ENCODE measurements around the gene LONRF2. TPM values are rescaled to one million over a fixed set of nuclear protein-coding genes. Genes with fewer than 3 reads are reported as not detected.
A peak's percentile ranks its signal among the peaks of the same experiment; 100 is the strongest.

Gene LONRF2
- total and polyA plus RNA-seq, 2 donors from 2014 or later, result 1.1 to 6.3 TPM

- H3K9me3 ChIP-seq (ENCODE audit: control insufficient read depth in 2 of 3, insufficient read depth in 1 of 3, low read length in 3 of 3), result no peaks in the 10 kb centered on the region
- H3K27ac ChIP-seq (ENCODE audit: low read depth in 2 of 2, low read length in 2 of 2), result no peak overlapping the region
- TF ChIP-seq, protein P1, sequence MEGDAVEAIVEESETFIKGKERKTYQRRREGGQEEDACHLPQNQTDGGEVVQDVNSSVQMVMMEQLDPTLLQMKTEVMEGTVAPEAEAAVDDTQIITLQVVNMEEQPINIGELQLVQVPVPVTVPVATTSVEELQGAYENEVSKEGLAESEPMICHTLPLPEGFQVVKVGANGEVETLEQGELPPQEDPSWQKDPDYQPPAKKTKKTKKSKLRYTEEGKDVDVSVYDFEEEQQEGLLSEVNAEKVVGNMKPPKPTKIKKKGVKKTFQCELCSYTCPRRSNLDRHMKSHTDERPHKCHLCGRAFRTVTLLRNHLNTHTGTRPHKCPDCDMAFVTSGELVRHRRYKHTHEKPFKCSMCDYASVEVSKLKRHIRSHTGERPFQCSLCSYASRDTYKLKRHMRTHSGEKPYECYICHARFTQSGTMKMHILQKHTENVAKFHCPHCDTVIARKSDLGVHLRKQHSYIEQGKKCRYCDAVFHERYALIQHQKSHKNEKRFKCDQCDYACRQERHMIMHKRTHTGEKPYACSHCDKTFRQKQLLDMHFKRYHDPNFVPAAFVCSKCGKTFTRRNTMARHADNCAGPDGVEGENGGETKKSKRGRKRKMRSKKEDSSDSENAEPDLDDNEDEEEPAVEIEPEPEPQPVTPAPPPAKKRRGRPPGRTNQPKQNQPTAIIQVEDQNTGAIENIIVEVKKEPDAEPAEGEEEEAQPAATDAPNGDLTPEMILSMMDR (IDR thresholded peaks at IDR 0.05; ENCODE audit: borderline replicate concordance, extremely low read depth, insufficient read depth), result no peak
- DNase-seq (no peak), FAIRE-seq (no peak)
- peaks cover 2% of the 10 kb centered on the region for H3K27me3 ChIP-seq (ENCODE audit: control insufficient read depth, insufficient read depth, low read length)
- H3K36me3 ChIP-seq (ENCODE audit: control insufficient read depth in 2 of 3, insufficient read depth in 3 of 3, low read length in 3 of 3), result no peaks in the 10 kb centered on the region
- no peak overlapping the region for H3K4me3 ChIP-seq (ENCODE audit: low read length in 3 of 3)
- no peak overlapping the region for H3K9ac ChIP-seq (ENCODE audit: low read length in 3 of 3)
- intact Hi-C loops (cut with DNase I), result loop anchor here (10.0 kb wide), 1 partner anchor 113 kb away; no protein-coding TSS in a partner anchor
- H3K4me1 ChIP-seq (ENCODE audit: control insufficient read depth in 2 of 3, insufficient read depth in 2 of 3, low read depth in 1 of 3, low read length in 3 of 3), result no peaks in the 10 kb centered on the region
Observed at GRCh38 chr2:100262046-100262445, 60.3 kb downstream of the LONRF2 start.

DNA sequence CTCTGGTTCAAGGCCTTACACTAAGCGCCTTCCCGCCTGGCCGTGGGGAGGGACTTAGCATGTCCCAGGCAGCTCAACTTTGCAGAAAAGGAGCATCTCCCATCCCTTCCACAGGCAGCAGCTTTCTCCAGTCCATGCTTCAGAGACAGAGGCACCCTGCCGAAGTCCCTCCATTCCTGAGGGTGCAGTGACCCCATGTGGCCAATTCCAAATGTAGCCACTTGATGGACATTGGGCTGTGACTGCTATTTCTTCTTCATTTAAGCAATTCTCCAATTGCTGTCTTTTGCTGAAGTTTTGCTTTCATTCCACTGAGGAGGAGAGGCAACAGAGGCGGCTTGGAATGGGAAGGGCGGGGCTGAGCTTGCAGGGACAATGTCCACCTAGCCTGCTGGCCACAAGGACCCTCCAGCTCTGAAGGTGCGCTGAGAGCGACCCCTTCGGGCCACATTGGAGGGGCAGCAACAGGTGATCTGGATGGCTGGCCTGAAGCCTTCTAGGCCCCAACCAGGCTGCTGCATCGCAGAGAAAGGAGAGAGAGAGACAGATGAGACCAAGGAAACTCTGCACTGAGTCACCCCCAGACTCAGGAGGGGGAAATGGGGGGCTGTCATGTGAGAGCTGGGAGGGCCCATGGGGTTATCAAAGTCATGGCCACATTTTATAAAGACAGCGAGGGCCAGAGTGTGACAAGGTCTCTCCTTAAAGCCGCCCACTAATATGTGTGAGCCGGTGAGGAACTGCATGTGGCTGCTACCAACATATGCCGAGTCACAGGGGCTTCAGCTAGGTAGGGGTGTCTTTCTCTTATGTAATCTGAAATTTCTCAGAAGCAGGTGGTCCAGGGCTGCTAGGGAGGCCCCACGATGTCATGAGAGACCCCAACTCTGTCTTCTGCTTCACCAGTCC is 61.3 kb downstream of the LONRF2 start:
- Histone ChIP-seq H3K4me3 (ENCODE audit: low read length in 3 of 3) (no peak overlapping the region), H3K9me3 (ENCODE audit: control insufficient read depth in 2 of 3, insufficient read depth in 1 of 3, low read length in 3 of 3) (no peaks in the 10 kb centered on the region), H3K4me1 (ENCODE audit: control insufficient read depth in 2 of 3, insufficient read depth in 2 of 3, low read depth in 1 of 3, low read length in 3 of 3) (no peaks in the 10 kb centered on the region), H3K9ac (ENCODE audit: low read length in 3 of 3) (no peak overlapping the region), H3K27me3 (ENCODE audit: control insufficient read depth, insufficient read depth, low read length) (peaks cover 2% of the 10 kb centered on the region), H3K36me3 (ENCODE audit: control insufficient read depth in 2 of 3, insufficient read depth in 3 of 3, low read length in 3 of 3) (no peaks in the 10 kb centered on the region), H3K27ac (ENCODE audit: low read depth in 2 of 2, low read length in 2 of 2) (no peak overlapping the region)
- FAIRE-seq, result no peak
- TF ChIP-seq, protein P1 (IDR thresholded peaks at IDR 0.05; ENCODE audit: borderline replicate concordance, extremely low read depth, insufficient read depth), result peak; percentile 72
- DNase-seq, result peak in 4 of 5 donors; percentile 85 to 93 (median 90)
- intact Hi-C loops (cut with DNase I), result loop anchor here (10.0 kb wide), 1 partner anchor 114 kb away; no protein-coding TSS in a partner anchor

DNA sequence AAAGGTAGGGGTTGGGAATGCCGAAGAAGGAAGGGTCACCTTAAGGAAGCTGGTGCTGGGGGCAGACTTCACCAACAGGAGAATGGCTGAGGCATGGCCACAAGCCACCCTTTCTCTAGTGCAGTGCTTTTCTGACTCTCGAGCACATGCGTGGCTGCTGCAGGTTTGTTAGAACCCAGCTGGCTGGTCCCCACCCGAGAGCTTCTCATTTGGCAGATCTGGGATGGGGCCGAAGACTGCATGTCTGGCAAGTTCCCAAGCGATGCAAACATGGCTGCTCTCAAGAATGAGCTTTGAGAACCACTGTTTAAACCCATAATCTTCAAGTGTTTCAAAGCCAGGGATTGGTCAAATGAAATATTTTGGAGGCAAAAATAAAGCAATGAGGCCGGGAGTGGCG is 63.2 kb downstream of the LONRF2 start:
- no peaks in the 10 kb centered on the region for H3K36me3 ChIP-seq (ENCODE audit: control insufficient read depth in 2 of 3, insufficient read depth in 3 of 3, low read length in 3 of 3)
- H3K27ac ChIP-seq (ENCODE audit: low read depth in 2 of 2, low read length in 2 of 2), result no peak overlapping the region
- no peak overlapping the region for H3K4me3 ChIP-seq (ENCODE audit: low read length in 3 of 3)
- no peaks in the 10 kb centered on the region for H3K9me3 ChIP-seq (ENCODE audit: control insufficient read depth in 2 of 3, insufficient read depth in 1 of 3, low read length in 3 of 3)
- peaks cover 2% of the 10 kb centered on the region for H3K27me3 ChIP-seq (ENCODE audit: control insufficient read depth, insufficient read depth, low read length)
- no peaks in the 10 kb centered on the region for H3K4me1 ChIP-seq (ENCODE audit: control insufficient read depth in 2 of 3, insufficient read depth in 2 of 3, low read depth in 1 of 3, low read length in 3 of 3)
- intact Hi-C loops (cut with DNase I), result no loop called here
- FAIRE-seq, result no peak
- DNase-seq, result no peak
- TF ChIP-seq, protein P1 (IDR thresholded peaks at IDR 0.05; ENCODE audit: borderline replicate concordance, extremely low read depth, insufficient read depth), result no peak
- no peak overlapping the region for H3K9ac ChIP-seq (ENCODE audit: low read length in 3 of 3)

Measured in kidney (tissue), 14 donors.